Kasumi-1 (cell line): Measurements from ENCODE around the gene DNAH12.
A peak's percentile ranks its signal among the peaks of the same experiment; 100 is the strongest.

Experiments used
- DNase-seq, 2 experiments: peaks; one replicate each; lab custom pipeline; 2025; lab: John Stamatoyannopoulos, UW

DNAH12 gene, protein sequence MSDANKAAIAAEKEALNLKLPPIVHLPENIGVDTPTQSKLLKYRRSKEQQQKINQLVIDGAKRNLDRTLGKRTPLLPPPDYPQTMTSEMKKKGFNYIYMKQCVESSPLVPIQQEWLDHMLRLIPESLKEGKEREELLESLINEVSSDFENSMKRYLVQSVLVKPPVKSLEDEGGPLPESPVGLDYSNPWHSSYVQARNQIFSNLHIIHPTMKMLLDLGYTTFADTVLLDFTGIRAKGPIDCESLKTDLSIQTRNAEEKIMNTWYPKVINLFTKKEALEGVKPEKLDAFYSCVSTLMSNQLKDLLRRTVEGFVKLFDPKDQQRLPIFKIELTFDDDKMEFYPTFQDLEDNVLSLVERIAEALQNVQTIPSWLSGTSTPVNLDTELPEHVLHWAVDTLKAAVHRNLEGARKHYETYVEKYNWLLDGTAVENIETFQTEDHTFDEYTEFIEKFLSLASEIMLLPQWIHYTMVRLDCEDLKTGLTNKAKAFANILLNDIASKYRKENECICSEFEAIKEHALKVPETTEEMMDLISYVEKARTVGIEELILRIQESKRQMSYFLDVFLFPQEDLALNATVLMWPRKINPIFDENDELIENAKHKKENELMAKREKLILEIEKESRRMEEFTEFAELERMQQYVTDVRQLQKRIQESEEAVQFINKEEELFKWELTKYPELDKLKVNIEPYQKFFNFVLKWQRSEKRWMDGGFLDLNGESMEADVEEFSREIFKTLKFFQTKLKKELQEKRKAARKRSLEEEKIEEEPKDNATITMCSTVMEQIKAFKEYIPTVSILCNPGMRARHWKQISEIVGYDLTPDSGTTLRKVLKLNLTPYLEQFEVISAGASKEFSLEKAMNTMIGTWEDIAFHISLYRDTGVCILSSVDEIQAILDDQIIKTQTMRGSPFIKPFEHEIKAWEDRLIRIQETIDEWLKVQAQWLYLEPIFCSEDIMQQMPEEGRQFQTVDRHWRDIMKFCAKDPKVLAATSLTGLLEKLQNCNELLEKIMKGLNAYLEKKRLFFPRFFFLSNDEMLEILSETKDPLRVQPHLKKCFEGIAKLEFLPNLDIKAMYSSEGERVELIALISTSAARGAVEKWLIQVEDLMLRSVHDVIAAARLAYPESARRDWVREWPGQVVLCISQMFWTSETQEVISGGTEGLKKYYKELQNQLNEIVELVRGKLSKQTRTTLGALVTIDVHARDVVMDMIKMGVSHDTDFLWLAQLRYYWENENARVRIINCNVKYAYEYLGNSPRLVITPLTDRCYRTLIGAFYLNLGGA (N-terminal part only)

DNA sequence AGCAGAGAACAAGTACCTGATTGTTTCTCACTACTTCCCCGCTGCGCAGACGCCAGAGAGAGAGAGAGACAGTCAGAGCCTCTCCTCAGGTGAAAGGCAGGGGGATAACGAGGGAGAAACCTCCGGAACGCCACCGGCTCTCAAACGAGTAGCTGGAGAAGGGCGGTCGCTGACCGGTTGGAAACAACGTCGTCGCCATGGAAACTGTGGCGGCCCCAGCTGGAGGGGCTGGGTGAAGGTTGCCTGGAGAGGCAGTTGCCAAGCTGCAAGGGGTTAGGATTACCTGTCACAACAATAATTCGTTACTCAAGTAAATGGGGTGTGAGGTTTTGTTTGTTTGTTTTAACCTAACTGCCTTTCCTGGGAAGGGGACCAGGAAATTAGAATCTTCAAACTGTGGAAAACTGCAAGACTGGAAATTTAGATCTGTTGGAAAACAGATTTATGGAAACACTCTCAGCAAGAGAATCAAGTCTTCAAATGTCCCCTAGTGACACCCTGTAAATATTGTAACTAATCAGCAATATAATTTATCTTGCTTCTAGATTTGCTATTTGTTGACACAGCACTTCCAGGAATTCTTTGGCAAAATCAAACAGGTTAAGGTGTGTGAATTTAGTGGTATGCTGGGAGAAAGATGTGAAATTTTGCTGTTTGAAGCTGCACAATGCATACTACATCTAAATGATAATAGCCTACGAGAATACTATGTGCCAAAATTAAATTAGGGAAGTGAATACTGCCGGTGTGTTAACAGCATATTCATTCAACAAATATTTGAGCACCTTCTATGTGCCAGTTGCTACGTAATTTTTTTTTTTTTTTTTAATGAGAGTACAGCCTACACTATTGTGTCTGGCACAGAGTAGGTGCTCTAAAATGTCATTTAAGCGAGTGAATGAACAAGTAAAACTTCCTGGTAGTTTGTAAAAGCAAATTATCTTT, at the start of gene DNAH12:
DNAH12 (minus strand) TSS at position 164 of the 945 bp plus-strand sequence. CDS start 1,474 bp downstream, outside the sequence.
- DNase-seq = no peak

DNA sequence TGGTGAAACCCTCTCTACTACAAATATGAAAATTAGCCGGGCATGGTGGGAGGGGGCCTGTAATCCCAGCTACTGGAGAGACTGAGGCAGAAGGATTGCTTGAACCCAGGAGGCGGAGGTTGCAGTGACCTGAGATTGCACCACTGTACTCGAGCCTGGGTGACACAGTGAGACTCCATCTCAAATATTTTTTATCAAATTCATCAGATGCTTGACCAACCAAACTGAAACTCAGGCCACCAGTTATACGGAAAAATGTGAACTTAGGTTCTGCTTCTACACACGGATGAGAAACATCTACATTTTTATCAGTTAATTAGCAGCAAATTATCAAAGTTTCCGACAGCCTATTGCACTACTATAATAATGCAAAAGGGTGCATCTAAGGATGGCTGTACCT, 48.2 kb upstream of the DNAH12 start:
- no peak for DNase-seq

DNA sequence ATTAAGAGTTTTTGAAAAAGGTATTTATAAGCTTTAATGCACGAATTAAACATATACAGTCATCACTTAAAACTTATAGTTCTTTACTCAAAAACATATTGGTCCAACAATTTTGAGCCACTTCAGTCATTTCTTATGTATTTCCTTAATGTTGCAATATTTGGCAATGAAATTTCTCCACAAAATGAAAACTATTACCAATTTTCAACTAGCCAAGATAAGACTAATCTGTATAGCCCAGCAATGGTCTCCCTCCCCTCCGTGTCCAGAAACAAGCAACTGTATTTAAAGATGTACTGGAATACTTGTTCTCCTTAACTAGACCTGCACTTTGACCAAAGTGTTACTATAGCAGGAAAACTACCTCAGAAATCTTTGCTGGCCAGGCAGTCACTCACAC, 43.8 kb upstream of the DNAH12 start:
- no peak for DNase-seq

DNA sequence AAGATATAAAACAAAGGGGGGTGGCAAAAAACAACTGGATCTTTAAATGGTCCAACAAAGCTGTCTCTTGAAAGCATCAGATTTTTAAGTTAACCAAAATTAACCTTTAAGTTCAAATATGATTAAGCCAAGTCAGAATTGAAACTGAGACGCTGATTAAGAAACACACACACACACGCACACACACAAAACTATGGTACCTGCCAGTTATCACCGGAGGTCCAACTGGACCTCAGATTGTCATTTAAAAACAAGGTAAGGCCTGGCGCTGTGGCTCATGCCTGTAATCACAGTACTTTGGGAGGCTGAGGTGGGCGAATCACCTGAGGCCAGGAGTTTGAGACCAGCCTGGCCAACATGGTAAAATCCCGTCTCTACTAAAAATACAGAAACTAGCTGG, 42.6 kb upstream of the DNAH12 start:
- DNase-seq = no peak

DNA sequence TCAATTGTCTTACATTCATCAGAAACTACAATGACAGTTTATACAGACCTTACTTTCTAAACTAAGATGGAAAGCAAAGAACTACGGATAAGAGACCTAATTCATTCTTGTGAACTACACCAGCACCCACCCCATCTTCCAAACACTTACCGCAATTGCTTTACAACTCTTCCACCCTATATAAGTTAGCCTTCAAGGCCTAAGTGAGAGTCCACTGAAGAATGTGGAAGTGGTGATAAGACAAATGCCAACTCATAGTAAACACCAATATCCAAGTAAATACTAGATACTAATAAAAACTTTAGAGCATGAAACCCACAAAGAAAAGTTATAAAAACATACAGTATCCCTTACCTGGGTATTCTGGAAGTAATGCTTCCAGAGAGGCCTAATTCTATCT, 39.4 kb upstream of the DNAH12 start:
- no peak for DNase-seq

DNA sequence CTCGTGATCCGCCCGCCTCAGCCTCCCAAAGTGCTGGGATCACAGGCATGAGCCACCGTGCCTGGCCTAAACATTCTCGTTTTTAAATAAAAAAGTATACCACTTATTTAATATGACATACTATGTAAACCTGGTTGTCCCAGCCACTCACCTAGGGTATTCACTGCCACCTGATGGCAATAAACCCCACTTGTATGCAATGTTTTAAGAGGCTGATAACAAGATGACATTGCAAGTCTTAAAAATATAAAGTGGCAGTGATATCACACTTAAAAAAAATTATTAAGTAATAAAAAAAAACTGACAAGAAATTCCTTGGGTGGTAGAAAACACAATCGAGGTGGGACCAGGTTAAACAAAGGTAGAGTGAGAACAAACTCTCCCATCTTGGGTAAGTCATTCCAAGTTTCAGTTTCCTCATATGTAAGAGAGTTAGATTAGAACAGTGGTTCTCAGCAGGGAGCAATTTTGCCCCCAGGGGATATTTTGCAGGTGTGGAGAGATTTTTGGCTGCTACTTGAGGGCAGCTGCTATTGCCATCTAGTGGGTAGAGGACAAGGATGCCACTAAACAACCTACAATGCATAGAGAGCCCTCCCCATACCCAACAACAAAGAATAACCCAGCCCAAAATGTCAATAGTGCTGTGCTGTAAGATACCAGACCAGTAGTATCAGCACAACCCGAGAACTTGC, 38.5 kb upstream of the DNAH12 start:
- peak in 1 of 2 experiments; percentile 24 for DNase-seq

DNA sequence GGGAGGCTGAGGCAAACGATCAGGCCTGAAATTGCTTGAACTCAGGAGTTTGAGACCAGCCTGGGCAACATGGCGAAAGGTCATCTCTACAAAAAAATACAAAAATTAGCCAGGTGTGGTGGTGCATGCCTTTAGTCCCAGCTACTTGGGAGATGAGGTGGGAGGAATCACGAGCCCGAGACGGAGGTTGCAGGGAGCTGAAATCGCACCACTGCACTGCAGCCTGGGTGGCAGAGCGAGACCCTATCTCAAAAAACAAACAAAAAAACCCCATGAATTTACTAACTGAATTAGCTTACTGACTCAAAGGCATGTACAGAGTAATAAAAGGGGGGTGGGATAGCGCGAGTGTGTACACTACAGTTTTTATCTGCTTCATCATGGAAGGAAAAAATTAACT, 33.7 kb upstream of the DNAH12 start:
- no peak for DNase-seq

DNA sequence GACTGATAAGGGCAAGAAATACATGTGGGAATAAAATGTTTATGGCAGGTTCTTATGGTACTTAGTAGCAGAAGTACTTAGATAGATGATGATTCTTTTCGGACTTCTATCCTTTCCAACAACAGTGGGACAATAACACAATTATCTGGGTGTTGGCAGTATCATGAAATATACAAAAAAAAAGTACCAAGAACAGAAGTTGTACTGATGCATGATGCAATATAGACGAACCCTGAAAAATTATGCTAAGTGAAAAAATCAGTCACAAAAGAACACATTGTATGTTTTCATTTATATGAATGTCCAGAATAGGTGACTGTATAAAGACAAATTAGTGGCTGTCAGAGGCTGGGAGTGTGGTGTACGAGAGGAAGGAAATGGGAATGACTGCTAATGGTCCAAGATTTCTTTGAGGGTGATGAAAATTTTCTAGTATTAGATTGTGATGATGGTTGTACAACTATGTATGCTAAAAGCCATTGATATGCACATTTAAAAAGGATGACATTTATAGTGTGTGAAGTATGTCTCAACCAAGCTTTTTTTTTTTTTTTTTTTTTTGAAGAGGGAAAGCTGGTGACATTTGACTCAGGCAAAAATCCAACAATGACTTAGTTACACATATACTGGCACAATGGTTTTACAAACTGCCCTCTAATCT, 32.0 kb upstream of the DNAH12 start:
- no peak for DNase-seq

DNA sequence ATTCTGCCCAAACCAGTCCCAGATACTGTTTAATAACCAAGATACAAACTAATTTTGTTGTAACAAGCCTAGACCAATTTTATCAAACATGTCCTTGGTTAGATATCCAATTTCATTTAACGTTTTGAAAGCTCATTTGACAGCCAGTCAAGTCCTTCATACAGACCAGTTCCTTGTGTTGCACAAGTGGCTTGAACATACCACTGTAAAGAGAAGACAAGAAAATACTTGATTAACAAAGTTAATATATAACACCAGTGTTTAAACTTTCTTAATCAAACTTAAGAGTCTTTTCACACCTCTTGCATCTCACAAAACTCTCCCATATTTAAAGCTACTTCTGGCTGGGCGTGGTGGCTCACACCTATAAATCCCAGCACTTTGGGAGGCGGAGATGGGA, 28.0 kb upstream of the DNAH12 start:
- no peak for DNase-seq

DNA sequence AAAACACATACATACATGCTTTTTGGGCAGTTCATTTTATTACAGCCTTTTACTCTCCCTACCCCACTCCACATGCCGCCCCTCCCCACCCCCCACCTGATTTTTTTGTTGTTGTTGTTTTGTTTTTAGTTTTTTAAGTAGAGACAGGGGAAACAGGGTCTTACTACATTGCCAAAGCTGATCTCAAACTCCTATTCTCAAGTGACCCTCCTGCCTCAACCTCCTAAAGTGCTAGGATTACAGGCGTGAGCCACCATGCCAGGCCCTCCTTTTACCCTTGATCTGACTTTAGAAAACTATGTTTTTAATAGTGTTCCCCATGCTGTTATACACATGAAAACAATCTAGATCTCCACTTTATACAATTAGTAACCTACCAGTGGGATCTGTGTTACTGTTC, 26.7 kb upstream of the DNAH12 start:
- no peak for DNase-seq

DNA sequence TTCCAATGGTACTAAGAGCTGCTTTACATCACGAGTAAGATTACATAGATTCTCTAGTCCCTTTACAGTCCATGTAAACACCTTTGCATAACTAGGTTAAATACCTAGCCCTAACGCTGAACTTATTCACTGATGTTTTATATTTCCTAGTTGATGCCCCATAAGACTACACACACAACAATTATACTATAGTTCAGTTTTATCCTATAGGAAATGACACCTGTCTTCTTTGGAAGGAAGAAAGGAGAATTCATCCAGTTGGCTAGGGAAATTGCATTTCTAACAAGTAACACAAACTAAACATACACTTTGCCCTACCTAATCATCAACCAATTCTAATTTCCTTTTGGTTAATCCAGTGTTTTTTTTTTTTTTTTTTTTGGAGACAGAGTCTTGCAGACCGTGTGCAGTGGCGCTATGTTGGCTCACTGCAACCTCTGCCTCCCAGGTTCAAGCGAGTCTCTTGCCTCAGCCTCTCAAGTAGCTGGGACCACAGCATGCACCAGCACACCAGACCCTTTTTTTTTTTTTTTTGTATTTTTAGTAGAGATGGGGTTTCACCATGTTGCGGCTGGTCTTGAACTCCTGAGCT, 25.8 kb upstream of the DNAH12 start:
- no peak for DNase-seq

DNA sequence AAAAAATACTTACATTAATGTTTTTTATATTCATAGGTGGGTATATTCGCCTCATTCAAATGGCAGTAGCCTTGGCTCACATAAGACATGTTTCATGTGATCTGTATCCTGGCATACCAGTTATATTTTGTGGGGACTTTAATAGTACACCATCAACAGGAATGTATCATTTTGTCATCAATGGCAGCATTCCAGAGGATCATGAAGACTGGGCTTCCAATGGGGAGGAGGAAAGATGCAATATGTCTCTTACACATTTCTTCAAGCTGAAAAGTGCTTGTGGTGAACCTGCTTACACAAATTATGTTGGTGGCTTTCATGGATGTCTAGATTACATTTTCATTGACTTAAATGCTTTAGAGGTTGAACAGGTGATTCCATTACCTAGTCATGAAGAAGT, 15.4 kb upstream of the DNAH12 start:
- DNase-seq = no peak

DNA sequence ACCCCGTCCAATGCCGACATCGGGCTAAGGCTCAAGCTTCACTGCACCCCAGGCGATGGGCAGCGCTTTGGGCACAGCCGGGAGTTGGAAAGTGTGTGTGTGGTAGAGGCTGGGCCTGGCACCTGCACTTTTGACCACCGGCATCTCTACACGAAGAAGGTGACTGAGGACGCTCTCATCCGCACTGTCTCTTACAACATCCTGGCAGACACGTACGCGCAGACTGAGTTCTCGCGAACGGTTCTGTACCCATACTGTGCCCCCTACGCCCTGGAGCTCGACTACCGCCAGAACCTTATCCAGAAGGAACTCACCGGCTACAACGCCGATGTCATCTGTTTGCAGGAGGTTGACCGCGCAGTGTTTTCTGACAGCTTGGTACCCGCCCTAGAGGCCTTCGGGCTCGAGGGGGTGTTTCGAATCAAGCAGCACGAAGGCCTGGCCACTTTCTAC, 13.0 kb upstream of the DNAH12 start:
- DNase-seq = peak; percentile 38 to 42

DNA sequence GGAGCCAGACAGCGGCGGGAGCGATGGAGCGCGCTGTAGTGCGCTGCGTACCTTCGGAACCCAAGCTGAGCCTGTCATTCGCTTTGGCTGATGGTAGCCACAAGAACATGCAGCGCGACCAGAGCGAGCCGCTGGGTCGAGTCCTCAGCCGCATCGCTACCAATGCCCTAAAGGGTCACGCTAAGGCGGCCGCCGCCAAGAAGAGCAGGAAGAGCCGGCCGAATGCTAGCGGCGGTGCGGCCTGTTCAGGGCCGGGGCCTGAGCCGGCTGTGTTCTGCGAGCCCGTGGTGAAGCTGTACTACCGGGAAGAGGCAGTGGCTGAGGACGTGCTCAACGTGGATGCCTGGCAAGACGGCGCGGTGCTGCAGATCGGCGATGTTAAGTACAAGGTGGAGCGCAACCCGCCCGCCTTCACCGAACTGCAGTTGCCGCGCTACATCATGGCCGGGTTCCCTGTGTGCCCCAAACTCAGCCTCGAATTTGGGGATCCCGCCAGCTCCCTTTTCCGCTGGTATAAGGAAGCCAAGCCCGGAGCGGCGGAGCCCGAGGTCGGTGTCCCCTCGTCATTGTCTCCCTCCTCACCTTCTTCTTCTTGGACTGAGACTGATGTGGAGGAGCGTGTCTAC, 12.4 kb upstream of the DNAH12 start:
- DNase-seq = peak in 1 of 2 experiments; percentile 53

DNA sequence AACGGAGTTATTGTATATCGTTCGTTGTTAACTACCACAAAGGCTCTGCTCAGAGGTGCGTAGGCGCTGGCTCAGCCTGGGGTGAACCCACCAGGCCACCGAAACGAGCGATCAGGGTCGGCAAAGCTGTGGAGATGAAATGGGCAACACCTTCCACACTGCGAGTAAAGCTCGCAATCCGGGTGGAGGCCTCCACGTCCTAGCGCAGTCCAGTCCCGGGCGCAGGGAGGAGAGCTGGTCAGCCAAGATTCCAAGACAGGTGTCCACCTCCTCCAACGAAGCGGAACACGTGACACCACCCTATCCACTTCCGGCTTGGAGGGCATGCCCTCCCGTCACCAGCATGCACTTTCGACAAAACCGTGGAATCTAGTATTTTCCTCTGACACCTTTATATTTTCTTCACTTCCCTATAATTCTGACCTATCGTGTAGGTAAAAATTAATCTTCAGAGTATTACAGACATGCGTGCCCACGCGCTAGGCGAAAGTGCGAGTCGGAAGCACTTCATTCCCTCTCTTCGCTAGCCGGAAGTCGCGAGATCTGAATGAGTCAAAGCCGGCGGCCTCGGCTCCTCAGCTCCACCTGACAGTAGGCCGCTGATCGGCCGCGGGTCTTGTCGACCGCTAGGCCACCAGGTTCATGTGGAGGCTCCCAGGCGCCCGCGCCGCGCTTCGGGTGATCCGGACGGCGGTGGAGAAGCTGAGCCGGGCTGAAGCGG, 11.8 kb upstream of the DNAH12 start, which contains the start of gene PDE12:
PDE12 (plus strand) TSS at position 537 of the 721 bp plus-strand sequence; CDS start at position 643, 106 bp downstream.
- peak; percentile 88 to 95 for DNase-seq

DNA sequence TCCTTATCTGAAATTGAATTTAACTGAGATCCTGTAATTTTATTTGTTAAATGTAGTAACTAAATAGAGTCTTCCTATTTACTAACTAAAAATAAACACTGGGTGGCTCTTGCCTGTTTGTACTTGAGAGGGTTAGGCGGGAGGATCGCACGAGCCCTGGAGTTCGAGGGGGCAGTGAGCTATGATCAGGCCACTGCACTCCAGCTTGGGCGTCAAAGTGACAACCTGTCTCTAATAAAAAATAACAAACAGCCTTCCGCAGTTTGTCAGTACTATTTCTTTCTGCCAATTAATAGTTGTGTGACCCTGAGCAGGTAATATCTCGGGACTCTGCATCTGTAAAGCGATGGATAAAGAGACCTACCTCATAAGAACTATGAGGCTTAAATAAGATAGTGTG, 11.2 kb upstream of the DNAH12 start:
- peak in 1 of 2 experiments; percentile 27 for DNase-seq

DNA sequence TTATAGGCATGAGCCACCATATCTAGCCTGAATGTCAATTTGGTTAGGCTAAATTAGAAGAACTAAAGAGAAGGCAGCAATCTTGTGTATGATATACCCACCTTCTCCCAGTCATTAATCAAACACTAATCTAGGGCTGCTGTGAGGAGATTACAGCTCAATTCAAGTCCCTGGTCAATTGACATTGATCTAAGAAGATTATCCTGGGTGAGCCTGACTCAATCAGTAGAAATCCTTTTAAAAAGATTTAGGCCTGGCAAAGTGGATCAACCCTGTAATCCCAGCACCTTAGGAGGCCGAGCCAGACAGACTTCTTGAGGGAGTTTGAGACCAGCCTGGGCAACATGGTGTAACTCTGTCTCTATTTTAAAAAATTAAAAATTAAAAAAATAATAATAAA, 2.5 kb upstream of the DNAH12 start:
- DNase-seq = no peak

DNA sequence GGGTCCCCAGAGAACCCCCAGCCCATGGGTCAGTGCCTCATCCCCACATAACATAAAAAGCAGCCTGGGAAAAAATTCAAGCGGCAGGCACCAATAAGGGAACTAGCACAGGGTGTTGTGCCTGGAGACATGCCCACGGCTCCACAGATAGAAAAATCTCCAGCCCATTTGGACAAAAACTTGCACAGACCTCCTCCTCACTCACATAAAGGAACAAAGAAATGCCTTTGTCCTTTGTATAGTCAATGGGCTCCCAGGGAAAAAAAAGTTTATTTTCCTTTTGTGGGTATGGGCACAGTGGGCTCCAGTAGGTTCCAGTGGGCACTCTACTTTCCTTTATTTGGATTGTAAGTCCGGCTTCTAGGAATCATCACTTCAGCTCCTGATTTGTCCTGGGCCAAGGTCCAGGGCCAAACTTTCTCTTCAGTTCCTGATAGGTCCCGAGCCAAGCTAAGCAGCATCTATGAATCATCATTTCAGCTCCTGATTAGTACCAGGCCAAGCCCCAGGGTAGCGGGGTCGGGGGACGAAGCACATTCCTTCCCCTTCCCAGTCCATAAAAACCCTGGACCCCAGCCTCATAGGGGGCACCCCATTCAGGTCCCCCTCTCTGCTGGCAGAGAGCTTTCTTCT, 1.6 kb upstream of the DNAH12 start:
- no peak for DNase-seq
